AG10803 (cell line): ENCODE data around the gene ANKS1B.

Source experiments
- DNase-seq: peaks from one replicate; pipeline ENCODE4 v3.0.0; 2010; ENCODE audit warnings: low read depth
- H3K4me3 ChIP-seq: 2 replicates; pipeline ENCODE4 v1.5.1; 2011; ENCODE audit warnings: mild to moderate bottlenecking, low read length, control low read depth
- CTCF ChIP-seq: conservative IDR thresholded peaks from 2 replicates; pipeline ENCODE4 v1.5.1; 2011; ENCODE audit warnings: mild to moderate bottlenecking, low read length, control low read depth, inconsistent platforms

ANKS1B gene

GRCh38 chr12:98743362-98743953, 1241.3 kb downstream of the ANKS1B start:
- no peak overlapping the region for H3K4me3 ChIP-seq
- TF ChIP-seq CTCF, result peak; percentile 23; the same call in 1 of the 2 replicates
- DNase-seq, result no peak

GRCh38 chr12:98741556-98742265, 1243.0 kb downstream of the ANKS1B start:
- TF ChIP-seq CTCF, result no peak
- H3K4me3 ChIP-seq, result no peak overlapping the region
- DNase-seq, result no peak

- no peak overlapping the region for H3K4me3 ChIP-seq
- no peak for DNase-seq
- TF ChIP-seq CTCF, result no peak
Measured at GRCh38 chr12:98741196-98741555, 1243.6 kb downstream of the ANKS1B start.

GRCh38 chr12:98740751-98741150, 1244.0 kb downstream of the ANKS1B start:
- TF ChIP-seq CTCF, result no peak
- H3K4me3 ChIP-seq, result no peak overlapping the region
- DNase-seq, result no peak

GRCh38 chr12:98738539-98738938, 1246.2 kb downstream of the ANKS1B start:
- TF ChIP-seq CTCF, result no peak
- H3K4me3 ChIP-seq, result no peak overlapping the region
- DNase-seq, result no peak

GRCh38 chr12:98738002-98738401, 1246.7 kb downstream of the ANKS1B start:
- no peak overlapping the region for H3K4me3 ChIP-seq
- DNase-seq, result no peak
- no peak for TF ChIP-seq CTCF

- no peak overlapping the region for H3K4me3 ChIP-seq
- DNase-seq, result no peak
- TF ChIP-seq CTCF, result no peak
Measured at GRCh38 chr12:98737322-98737712, 1247.4 kb downstream of the ANKS1B start.
